ENCODE measurements around the gene HAUS3. TPM values are rescaled to one million over a fixed set of nuclear protein-coding genes. Genes with fewer than 3 reads are reported as not detected.

The HAUS3 gene
- total RNA-seq, 1 donor from 2014 or later, result 9.2 TPM

- no peak for DNase-seq (ENCODE audit: low read depth)
- H3K36me3 ChIP-seq (ENCODE audit: control insufficient read depth, insufficient read depth, low read length), result peaks cover 2% of the 10 kb centered on the region
- H3K4me3 ChIP-seq (ENCODE audit: low read depth, low read length), result no peak overlapping the region
- H3K27me3 ChIP-seq (ENCODE audit: control insufficient read depth, insufficient read depth, low read length), result no peaks in the 10 kb centered on the region
- TF ChIP-seq CTCF (IDR thresholded peaks at IDR 0.05; ENCODE audit: insufficient read depth, low read length, poor library complexity, severe bottlenecking), result no peak
Observed at GRCh38 chr4:2256156-2256731, 14.3 kb upstream of the HAUS3 start.

GRCh38 chr4:2255501-2256155 lies 13.7 kb upstream of the HAUS3 start:
- Histone ChIP-seq H3K36me3 (ENCODE audit: control insufficient read depth, insufficient read depth, low read length) (peaks cover 2% of the 10 kb centered on the region), H3K4me3 (ENCODE audit: low read depth, low read length) (no peak overlapping the region)
- no peak for DNase-seq (ENCODE audit: low read depth)

GRCh38 chr4:2254665-2255500 lies 13.0 kb upstream of the HAUS3 start:
- no peak for DNase-seq (ENCODE audit: low read depth)
- no peaks in the 10 kb centered on the region for H3K27me3 ChIP-seq (ENCODE audit: control insufficient read depth, insufficient read depth, low read length)
- no peak for TF ChIP-seq CTCF (IDR thresholded peaks at IDR 0.05; ENCODE audit: insufficient read depth, low read length, poor library complexity, severe bottlenecking)
- no peak overlapping the region for H3K4me3 ChIP-seq (ENCODE audit: low read depth, low read length)
- H3K36me3 ChIP-seq (ENCODE audit: control insufficient read depth, insufficient read depth, low read length), result peaks cover 2% of the 10 kb centered on the region

More at GRCh38 chr4:2255501-2256155, 13.7 kb upstream of the HAUS3 start:
- no peaks in the 10 kb centered on the region for H3K27me3 ChIP-seq (ENCODE audit: control insufficient read depth, insufficient read depth, low read length)
- TF ChIP-seq CTCF (IDR thresholded peaks at IDR 0.05; ENCODE audit: insufficient read depth, low read length, poor library complexity, severe bottlenecking), result no peak

- Histone ChIP-seq H3K27me3 (ENCODE audit: control insufficient read depth, insufficient read depth, low read length) (no peaks in the 10 kb centered on the region), H3K4me3 (ENCODE audit: low read depth, low read length) (no peak overlapping the region), H3K36me3 (ENCODE audit: control insufficient read depth, insufficient read depth, low read length) (peaks cover 2% of the 10 kb centered on the region)
- no peak for DNase-seq (ENCODE audit: low read depth)
- TF ChIP-seq CTCF (IDR thresholded peaks at IDR 0.05; ENCODE audit: insufficient read depth, low read length, poor library complexity, severe bottlenecking), result no peak
Observed at GRCh38 chr4:2253160-2254084, 11.5 kb upstream of the HAUS3 start.

GRCh38 chr4:2252530-2253091 lies 10.7 kb upstream of the HAUS3 start:
- no peak for TF ChIP-seq CTCF (IDR thresholded peaks at IDR 0.05; ENCODE audit: insufficient read depth, low read length, poor library complexity, severe bottlenecking)
- no peak for DNase-seq (ENCODE audit: low read depth)

More at GRCh38 chr4:2252530-2253091, 10.7 kb upstream of the HAUS3 start:
- Histone ChIP-seq H3K36me3 (ENCODE audit: control insufficient read depth, insufficient read depth, low read length) (peaks cover 2% of the 10 kb centered on the region), H3K4me3 (ENCODE audit: low read depth, low read length) (no peak overlapping the region), H3K27me3 (ENCODE audit: control insufficient read depth, insufficient read depth, low read length) (no peaks in the 10 kb centered on the region)

All from kidney epithelial cell (primary cell).